WTC11 (cell line): ENCODE results near the gene STXBP6. TPM values are rescaled to one million over a fixed set of nuclear protein-coding genes. Genes with fewer than 3 reads are reported as not detected.

Source experiments
- ATAC-seq: fragments of 200-7000 bp; cut with Tn5 transposase; 2 replicates; pipeline ENCODE4 v1.10.0; 2021; ENCODE audit warnings: mild to moderate bottlenecking, moderate library complexity
- CTCF ChIA-PET: fragments of 300-600 bp; sonication (Branson Sonifier 250); formaldehyde crosslinking; loops from one replicate; lab custom pipeline; 2021; ENCODE audit warnings: antibody characterized with exemption; lab: Charles Lee
- POLR2A ChIA-PET: fragments of 350-600 bp; sonication (Branson Sonifier 250); formaldehyde crosslinking; loops from one replicate; lab custom pipeline; 2021; ENCODE audit warnings: antibody characterized with exemption; lab: Charles Lee
- DNase-seq: peaks from one replicate; pipeline ENCODE4 v3.0.0; 2021; ENCODE audit warnings: low spot score
- H3K27ac Mint-ChIP-seq: 2 replicates; pipeline ENCODE4 v1.8.0; 2021; ENCODE audit warnings: mixed read lengths
- H3K27me3 Mint-ChIP-seq: 2 replicates; pipeline ENCODE4 v1.8.0; 2021; ENCODE audit warnings: low read depth, mild to moderate bottlenecking, moderate library complexity, mixed read lengths
- H3K36me3 Mint-ChIP-seq: 2 replicates; pipeline ENCODE4 v1.8.0; 2021; ENCODE audit warnings: mixed read lengths
- H3K4me1 Mint-ChIP-seq: 2 replicates; pipeline ENCODE4 v1.8.0; 2022; ENCODE audit warnings: mixed read lengths
- H3K4me3 Mint-ChIP-seq: 2 replicates; pipeline ENCODE4 v1.8.0; 2021; ENCODE audit warnings: mild to moderate bottlenecking, moderate library complexity, mixed read lengths
- H3K9me3 Mint-ChIP-seq: 2 replicates; pipeline ENCODE4 v1.8.0; 2021; ENCODE audit warnings: mixed read lengths
- ELF4 ChIP-seq: sonication (generic); formaldehyde crosslinking; IDR thresholded peaks from 2 replicates; pipeline ENCODE4 v1.8.1; 2022; ENCODE audit warnings: low read depth, mild to moderate bottlenecking, moderate library complexity, missing genetic modification reagents
- ESRRA ChIP-seq: sonication (generic); formaldehyde crosslinking; IDR thresholded peaks from 2 replicates; pipeline ENCODE4 v1.8.1; 2022; ENCODE audit warnings: mild to moderate bottlenecking, missing genetic modification reagents, borderline replicate concordance
- FOXP1 ChIP-seq: sonication (generic); formaldehyde crosslinking; IDR thresholded peaks from 2 replicates; pipeline ENCODE4 v1.8.0; 2022; ENCODE audit warnings: missing genetic modification reagents, mild to moderate bottlenecking, moderate library complexity, borderline replicate concordance
- IRF2 ChIP-seq: sonication (generic); formaldehyde crosslinking; IDR thresholded peaks from 2 replicates; pipeline ENCODE4 v1.8.0; 2022; ENCODE audit warnings: low read depth, missing genetic modification reagents, borderline replicate concordance
- JUN ChIP-seq: sonication (generic); formaldehyde crosslinking; IDR thresholded peaks from 2 replicates; pipeline ENCODE4 v1.8.0; 2023; ENCODE audit warnings: mild to moderate bottlenecking, missing genetic modification reagents
- MXD4 ChIP-seq: fragments of 250-450 bp; sonication (Bioruptor Pico); IDR thresholded peaks from 2 replicates; pipeline ENCODE4 v1.8.0; 2021; ENCODE audit warnings: mild to moderate bottlenecking, moderate library complexity, borderline replicate concordance
- NFATC4 ChIP-seq: fragments of 250-450 bp; sonication (Bioruptor Pico); IDR thresholded peaks from 2 replicates; pipeline ENCODE4 v1.9.0; 2021; ENCODE audit warnings: mild to moderate bottlenecking
- NR1H2 ChIP-seq: sonication (generic); formaldehyde crosslinking; IDR thresholded peaks from 2 replicates; pipeline ENCODE4 v1.9.0; 2021; ENCODE audit warnings: mild to moderate bottlenecking, moderate library complexity, missing genetic modification reagents
- NR2C2 ChIP-seq: sonication (generic); formaldehyde crosslinking; IDR thresholded peaks from 2 replicates; pipeline ENCODE4 v1.8.0; 2022; ENCODE audit warnings: mild to moderate bottlenecking, missing genetic modification reagents
- RELA ChIP-seq: sonication (generic); formaldehyde crosslinking; IDR thresholded peaks from 2 replicates; pipeline ENCODE4 v1.8.1; 2022; ENCODE audit warnings: missing genetic modification reagents, mild to moderate bottlenecking, borderline replicate concordance
- SMAD3 ChIP-seq: sonication (generic); formaldehyde crosslinking; IDR thresholded peaks from 2 replicates; pipeline ENCODE4 v1.8.0; 2022; ENCODE audit warnings: missing genetic modification reagents, mild to moderate bottlenecking, borderline replicate concordance
- SOX15 ChIP-seq: fragments of 250-450 bp; sonication (Bioruptor Pico); IDR thresholded peaks from 2 replicates; pipeline ENCODE4 v1.9.0; 2021; ENCODE audit warnings: mild to moderate bottlenecking
- TEAD1 ChIP-seq: sonication (generic); formaldehyde crosslinking; IDR thresholded peaks from 2 replicates; pipeline ENCODE4 v1.8.0; 2022; ENCODE audit warnings: mild to moderate bottlenecking, missing genetic modification reagents
- TP53 ChIP-seq: sonication (generic); formaldehyde crosslinking; IDR thresholded peaks from 2 replicates; pipeline ENCODE4 v1.8.1; 2023; ENCODE audit warnings: mild to moderate bottlenecking, missing genetic modification reagents
- ZBTB21 ChIP-seq: sonication (generic); formaldehyde crosslinking; IDR thresholded peaks from 2 replicates; pipeline ENCODE4 v1.8.1; 2023; ENCODE audit warnings: mild to moderate bottlenecking, missing genetic modification reagents, borderline replicate concordance
- ZNF219 ChIP-seq: sonication (generic); formaldehyde crosslinking; IDR thresholded peaks from 2 replicates; pipeline ENCODE4 v1.8.0; 2023; ENCODE audit warnings: missing genetic modification reagents, mild to moderate bottlenecking, borderline replicate concordance
- ZNF317 ChIP-seq: sonication (generic); formaldehyde crosslinking; IDR thresholded peaks from 2 replicates; pipeline ENCODE4 v1.8.1; 2023; ENCODE audit warnings: low read depth, mild to moderate bottlenecking, moderate library complexity, missing genetic modification reagents, borderline replicate concordance
- ZNF423 ChIP-seq: fragments of 250-450 bp; sonication (Bioruptor Pico); IDR thresholded peaks from 2 replicates; pipeline ENCODE4 v2.1.2; 2022; ENCODE audit warnings: mild to moderate bottlenecking, moderate library complexity
- ZNF671 ChIP-seq: fragments of 250-450 bp; sonication (Bioruptor Pico); IDR thresholded peaks from 2 replicates; pipeline ENCODE4 v1.8.0; 2021; ENCODE audit warnings: mild to moderate bottlenecking
- total RNA-seq: library from RNA; stranded (reverse); gene quantifications from 3 replicates; pipeline ENCODE4 v1.2.3, GENCODE V29; 2021
- TF ChIP-seq, protein P1 (sequence below): sonication (generic); formaldehyde crosslinking; conservative IDR thresholded peaks from 2 replicates; pipeline ENCODE4 v1.8.1; 2023; ENCODE audit warnings: mild to moderate bottlenecking, low read depth, missing genetic modification reagents, moderate library complexity
- TF ChIP-seq, protein P2 (sequence below): sonication (generic); formaldehyde crosslinking; IDR thresholded peaks from 2 replicates; pipeline ENCODE4 v1.8.1; 2023; ENCODE audit warnings: mild to moderate bottlenecking, missing genetic modification reagents, moderate library complexity
- TF ChIP-seq, protein P3 (sequence below): sonication (generic); formaldehyde crosslinking; IDR thresholded peaks from 2 replicates; pipeline ENCODE4 v1.8.1; 2023; ENCODE audit warnings: mild to moderate bottlenecking, missing genetic modification reagents, moderate library complexity
- TF ChIP-seq, protein P4 (sequence below): sonication (generic); formaldehyde crosslinking; IDR thresholded peaks from 2 replicates; pipeline ENCODE4 v1.8.0; 2022; ENCODE audit warnings: mild to moderate bottlenecking, missing genetic modification reagents
- TF ChIP-seq, protein P5 (sequence below): sonication (generic); formaldehyde crosslinking; IDR thresholded peaks from 2 replicates; pipeline ENCODE4 v1.8.0; 2023; ENCODE audit warnings: mild to moderate bottlenecking, missing genetic modification reagents
- TF ChIP-seq, protein P6 (sequence below): sonication (generic); formaldehyde crosslinking; IDR thresholded peaks from 2 replicates; pipeline ENCODE4 v1.8.1; 2022; ENCODE audit warnings: low read depth, mild to moderate bottlenecking, moderate library complexity, missing genetic modification reagents, borderline replicate concordance

STXBP6 gene
- total RNA-seq, 1 experiment from 2014 or later, result 4.2 TPM

DNA sequence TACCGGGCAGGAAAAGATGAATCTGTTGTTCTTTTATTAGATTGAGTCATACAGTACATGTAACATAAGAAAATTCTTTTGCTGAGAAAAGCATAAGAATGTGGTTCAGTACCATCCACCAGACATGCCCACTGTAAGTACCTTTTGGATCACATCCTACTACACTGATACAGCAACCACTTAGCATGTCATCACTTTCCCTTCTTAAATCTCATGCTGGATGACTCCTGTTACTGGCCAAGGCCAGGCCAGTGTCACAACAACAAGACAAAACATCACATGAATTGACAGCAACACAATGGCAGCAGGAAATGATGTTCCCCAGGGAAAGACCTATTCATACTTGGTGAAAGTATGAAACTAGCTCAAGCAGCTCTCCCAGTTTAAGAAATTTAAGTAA lies 46.4 kb downstream of the STXBP6 start:
- ChIA-PET POLR2A (no interaction called here), CTCF (interaction anchor here (1.7 kb wide), 1 partner anchor 197 kb away, joined by 5 read pairs; no protein-coding TSS in a partner anchor)
- Mint-ChIP-seq H3K4me1 (peaks cover 4% of the 10 kb centered on the region), H3K9me3 (peaks cover 3% of the 10 kb centered on the region; the same call in 1 of the 2 replicates), H3K36me3 (no peaks in the 10 kb centered on the region), H3K4me3 (no peak overlapping the region), H3K27ac (no peak overlapping the region), H3K27me3 (no peaks in the 10 kb centered on the region)
- DNase-seq (no peak), ATAC-seq (no peak)
- TF ChIP-seq TEAD1 (no peak), MXD4 (CRISPR knock-in tag) (no peak), NR1H2 (CRISPR knock-in tag) (no peak), ESRRA (CRISPR knock-in tag) (no peak), ZNF317 (CRISPR knock-in tag) (no peak), NFATC4 (CRISPR knock-in tag) (no peak), ELF4 (no peak), FOXP1 (CRISPR knock-in tag) (no peak), NR2C2 (no peak)
- TF ChIP-seq, protein P1, sequence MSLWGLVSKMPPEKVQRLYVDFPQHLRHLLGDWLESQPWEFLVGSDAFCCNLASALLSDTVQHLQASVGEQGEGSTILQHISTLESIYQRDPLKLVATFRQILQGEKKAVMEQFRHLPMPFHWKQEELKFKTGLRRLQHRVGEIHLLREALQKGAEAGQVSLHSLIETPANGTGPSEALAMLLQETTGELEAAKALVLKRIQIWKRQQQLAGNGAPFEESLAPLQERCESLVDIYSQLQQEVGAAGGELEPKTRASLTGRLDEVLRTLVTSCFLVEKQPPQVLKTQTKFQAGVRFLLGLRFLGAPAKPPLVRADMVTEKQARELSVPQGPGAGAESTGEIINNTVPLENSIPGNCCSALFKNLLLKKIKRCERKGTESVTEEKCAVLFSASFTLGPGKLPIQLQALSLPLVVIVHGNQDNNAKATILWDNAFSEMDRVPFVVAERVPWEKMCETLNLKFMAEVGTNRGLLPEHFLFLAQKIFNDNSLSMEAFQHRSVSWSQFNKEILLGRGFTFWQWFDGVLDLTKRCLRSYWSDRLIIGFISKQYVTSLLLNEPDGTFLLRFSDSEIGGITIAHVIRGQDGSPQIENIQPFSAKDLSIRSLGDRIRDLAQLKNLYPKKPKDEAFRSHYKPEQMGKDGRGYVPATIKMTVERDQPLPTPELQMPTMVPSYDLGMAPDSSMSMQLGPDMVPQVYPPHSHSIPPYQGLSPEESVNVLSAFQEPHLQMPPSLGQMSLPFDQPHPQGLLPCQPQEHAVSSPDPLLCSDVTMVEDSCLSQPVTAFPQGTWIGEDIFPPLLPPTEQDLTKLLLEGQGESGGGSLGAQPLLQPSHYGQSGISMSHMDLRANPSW (CRISPR knock-in tag), result no peak
- TF ChIP-seq, protein P2, sequence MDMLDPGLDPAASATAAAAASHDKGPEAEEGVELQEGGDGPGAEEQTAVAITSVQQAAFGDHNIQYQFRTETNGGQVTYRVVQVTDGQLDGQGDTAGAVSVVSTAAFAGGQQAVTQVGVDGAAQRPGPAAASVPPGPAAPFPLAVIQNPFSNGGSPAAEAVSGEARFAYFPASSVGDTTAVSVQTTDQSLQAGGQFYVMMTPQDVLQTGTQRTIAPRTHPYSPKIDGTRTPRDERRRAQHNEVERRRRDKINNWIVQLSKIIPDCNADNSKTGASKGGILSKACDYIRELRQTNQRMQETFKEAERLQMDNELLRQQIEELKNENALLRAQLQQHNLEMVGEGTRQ (CRISPR knock-in tag), result no peak
- TF ChIP-seq, all 79 proteins: peak for 0

DNA sequence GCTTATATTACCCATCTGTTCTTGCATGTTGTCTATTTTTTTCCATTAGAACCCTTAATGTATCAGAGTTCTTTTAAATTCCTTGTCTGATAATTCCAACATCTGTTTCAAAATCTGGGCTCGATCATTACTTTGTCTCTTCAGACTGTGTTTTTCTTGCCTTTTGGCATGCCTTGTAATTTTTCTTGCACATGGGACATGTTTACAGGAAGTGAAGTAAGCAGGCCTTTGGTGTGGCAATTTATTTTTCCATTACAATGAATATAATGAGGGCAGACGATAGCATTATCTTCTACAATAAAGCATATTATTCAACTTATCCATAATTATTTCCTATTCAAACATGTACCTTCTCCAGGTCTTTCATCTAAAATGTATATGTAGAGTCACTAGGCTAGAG lies 48.3 kb downstream of the STXBP6 start:
- no peaks in the 10 kb centered on the region for H3K27me3 Mint-ChIP-seq
- no peaks in the 10 kb centered on the region for H3K36me3 Mint-ChIP-seq
- ChIA-PET POLR2A (no interaction called here), CTCF (no interaction called here)
- TF ChIP-seq, protein P3, sequence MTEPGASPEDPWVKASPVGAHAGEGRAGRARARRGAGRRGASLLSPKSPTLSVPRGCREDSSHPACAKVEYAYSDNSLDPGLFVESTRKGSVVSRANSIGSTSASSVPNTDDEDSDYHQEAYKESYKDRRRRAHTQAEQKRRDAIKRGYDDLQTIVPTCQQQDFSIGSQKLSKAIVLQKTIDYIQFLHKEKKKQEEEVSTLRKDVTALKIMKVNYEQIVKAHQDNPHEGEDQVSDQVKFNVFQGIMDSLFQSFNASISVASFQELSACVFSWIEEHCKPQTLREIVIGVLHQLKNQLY (CRISPR knock-in tag), result no peak
- TF ChIP-seq, protein P4, sequence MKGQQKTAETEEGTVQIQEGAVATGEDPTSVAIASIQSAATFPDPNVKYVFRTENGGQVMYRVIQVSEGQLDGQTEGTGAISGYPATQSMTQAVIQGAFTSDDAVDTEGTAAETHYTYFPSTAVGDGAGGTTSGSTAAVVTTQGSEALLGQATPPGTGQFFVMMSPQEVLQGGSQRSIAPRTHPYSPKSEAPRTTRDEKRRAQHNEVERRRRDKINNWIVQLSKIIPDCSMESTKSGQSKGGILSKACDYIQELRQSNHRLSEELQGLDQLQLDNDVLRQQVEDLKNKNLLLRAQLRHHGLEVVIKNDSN (CRISPR knock-in tag), result no peak
- TF ChIP-seq SMAD3 (CRISPR knock-in tag) (no peak), ZNF423 (CRISPR knock-in tag) (no peak), SOX15 (CRISPR knock-in tag) (no peak), ZBTB21 (CRISPR knock-in tag) (no peak)
- ATAC-seq (no peak), DNase-seq (no peak)
- H3K4me1 Mint-ChIP-seq, result peaks cover 7% of the 10 kb centered on the region
- no peak overlapping the region for H3K27ac Mint-ChIP-seq
- H3K9me3 Mint-ChIP-seq, result peaks cover 3% of the 10 kb centered on the region; the same call in 1 of the 2 replicates
- H3K4me3 Mint-ChIP-seq, result no peak overlapping the region

DNA sequence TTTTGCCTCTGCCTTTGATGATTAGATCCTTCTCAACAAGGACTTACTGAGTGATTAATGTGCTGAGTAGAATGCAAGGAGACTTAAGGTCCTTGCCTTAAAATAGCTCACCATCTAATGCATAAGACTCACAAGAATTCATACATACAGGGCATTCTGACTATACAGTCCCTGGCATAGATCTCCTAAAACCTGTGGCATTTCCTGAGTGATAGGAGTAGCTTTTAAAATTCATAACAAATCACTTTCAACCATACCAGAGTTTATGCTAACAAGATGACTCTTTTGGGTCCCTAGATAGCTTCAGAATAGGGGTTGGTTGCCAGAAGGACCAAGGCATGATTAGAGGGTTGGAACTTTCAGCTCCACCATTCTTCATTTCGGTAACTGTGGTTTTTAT lies 48.8 kb downstream of the STXBP6 start:
- Mint-ChIP-seq H3K4me1 (peaks cover 7% of the 10 kb centered on the region), H3K9me3 (peaks cover 3% of the 10 kb centered on the region; the same call in 1 of the 2 replicates), H3K27me3 (no peaks in the 10 kb centered on the region), H3K4me3 (no peak overlapping the region), H3K36me3 (no peaks in the 10 kb centered on the region), H3K27ac (no peak overlapping the region)
- DNase-seq (no peak), ATAC-seq (no peak)
- POLR2A ChIA-PET, result no interaction called here
- CTCF ChIA-PET, result no interaction called here
- no peak for TF ChIP-seq IRF2
- no peak for TF ChIP-seq ZNF671 (CRISPR knock-in tag)
- TF ChIP-seq JUN (CRISPR knock-in tag), result no peak
- TF ChIP-seq RELA (CRISPR knock-in tag), result no peak
- TF ChIP-seq TP53, result no peak
- TF ChIP-seq, protein P5, sequence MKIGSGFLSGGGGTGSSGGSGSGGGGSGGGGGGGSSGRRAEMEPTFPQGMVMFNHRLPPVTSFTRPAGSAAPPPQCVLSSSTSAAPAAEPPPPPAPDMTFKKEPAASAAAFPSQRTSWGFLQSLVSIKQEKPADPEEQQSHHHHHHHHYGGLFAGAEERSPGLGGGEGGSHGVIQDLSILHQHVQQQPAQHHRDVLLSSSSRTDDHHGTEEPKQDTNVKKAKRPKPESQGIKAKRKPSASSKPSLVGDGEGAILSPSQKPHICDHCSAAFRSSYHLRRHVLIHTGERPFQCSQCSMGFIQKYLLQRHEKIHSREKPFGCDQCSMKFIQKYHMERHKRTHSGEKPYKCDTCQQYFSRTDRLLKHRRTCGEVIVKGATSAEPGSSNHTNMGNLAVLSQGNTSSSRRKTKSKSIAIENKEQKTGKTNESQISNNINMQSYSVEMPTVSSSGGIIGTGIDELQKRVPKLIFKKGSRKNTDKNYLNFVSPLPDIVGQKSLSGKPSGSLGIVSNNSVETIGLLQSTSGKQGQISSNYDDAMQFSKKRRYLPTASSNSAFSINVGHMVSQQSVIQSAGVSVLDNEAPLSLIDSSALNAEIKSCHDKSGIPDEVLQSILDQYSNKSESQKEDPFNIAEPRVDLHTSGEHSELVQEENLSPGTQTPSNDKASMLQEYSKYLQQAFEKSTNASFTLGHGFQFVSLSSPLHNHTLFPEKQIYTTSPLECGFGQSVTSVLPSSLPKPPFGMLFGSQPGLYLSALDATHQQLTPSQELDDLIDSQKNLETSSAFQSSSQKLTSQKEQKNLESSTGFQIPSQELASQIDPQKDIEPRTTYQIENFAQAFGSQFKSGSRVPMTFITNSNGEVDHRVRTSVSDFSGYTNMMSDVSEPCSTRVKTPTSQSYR (CRISPR knock-in tag), result no peak
- TF ChIP-seq, protein P6, sequence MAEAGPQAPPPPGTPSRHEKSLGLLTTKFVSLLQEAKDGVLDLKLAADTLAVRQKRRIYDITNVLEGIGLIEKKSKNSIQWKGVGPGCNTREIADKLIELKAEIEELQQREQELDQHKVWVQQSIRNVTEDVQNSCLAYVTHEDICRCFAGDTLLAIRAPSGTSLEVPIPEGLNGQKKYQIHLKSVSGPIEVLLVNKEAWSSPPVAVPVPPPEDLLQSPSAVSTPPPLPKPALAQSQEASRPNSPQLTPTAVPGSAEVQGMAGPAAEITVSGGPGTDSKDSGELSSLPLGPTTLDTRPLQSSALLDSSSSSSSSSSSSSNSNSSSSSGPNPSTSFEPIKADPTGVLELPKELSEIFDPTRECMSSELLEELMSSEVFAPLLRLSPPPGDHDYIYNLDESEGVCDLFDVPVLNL (CRISPR knock-in tag), result no peak
- TF ChIP-seq SOX15 (CRISPR knock-in tag), result no peak
- no peak for TF ChIP-seq ZNF219 (CRISPR knock-in tag)
